ENCODE measurements around the gene ANO5. TPM values are rescaled to one million over a fixed set of nuclear protein-coding genes. Genes with fewer than 3 reads are reported as not detected.
"Not testable (repeated sequence)": the region's sequence is repeated elsewhere in the genome, so short reads cannot be mapped to it uniquely, and the experiment has no call there.

Gene ANO5
- total RNA-seq, 3 donors from 2014 or later (not counting 1 experiment from before 2014, with no cell fraction given): 0.05 to 0.08 (median 0.05) TPM

DNA sequence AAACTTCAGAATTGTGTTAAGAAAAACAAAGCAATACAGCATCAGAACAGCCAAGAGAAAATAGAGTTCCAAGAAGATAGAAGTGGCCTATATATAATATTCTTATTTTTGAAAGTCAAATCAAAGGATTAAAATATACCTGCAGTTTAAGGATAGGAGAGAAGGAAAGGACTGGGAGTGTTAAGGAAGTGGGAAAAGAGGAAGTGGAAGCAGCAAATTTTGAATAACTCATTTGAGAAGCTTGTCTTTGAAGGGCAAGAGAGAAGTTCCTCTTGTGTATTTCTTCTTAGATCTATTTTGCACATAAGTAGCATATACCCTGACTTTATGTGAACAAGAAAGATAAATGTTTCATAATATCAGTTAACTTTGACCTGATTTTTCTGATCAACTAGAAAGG, 82.7 kb downstream of the ANO5 start:
- no peaks in the 10 kb centered on the region for H3K36me3 ChIP-seq (ENCODE audit: control insufficient read depth, insufficient read depth, low read length)
- H3K27ac Mint-ChIP-seq: no peak overlapping the region
- intact Hi-C loops (cut with micrococcal nuclease): no loop called here
- H3K9me3 ChIP-seq (ENCODE audit: control insufficient read depth, insufficient read depth, low read length): no peaks in the 10 kb centered on the region
- no peak overlapping the region for H3K27ac ChIP-seq (ENCODE audit: low read length)
- H3K9me3 Mint-ChIP-seq: peaks cover 0 to 2% of the 10 kb centered on the region in 2 donors
- no peaks in the 10 kb centered on the region for H3K4me1 ChIP-seq (ENCODE audit: control insufficient read depth, insufficient read depth, low read length)
- H3K27me3 ChIP-seq (ENCODE audit: control insufficient read depth, insufficient read depth, low read length): no peaks in the 10 kb centered on the region
- H3K36me3 Mint-ChIP-seq: no peaks in the 10 kb centered on the region
- no peak overlapping the region for H3K4me3 ChIP-seq (ENCODE audit: low read length)
- H3K4me1 Mint-ChIP-seq: no peaks in the 10 kb centered on the region
- no peaks in the 10 kb centered on the region for H3K27me3 Mint-ChIP-seq (ENCODE audit: low read depth in 2 of 2)
- H3K4me3 Mint-ChIP-seq: no peak overlapping the region
- TF ChIP-seq, protein P1, sequence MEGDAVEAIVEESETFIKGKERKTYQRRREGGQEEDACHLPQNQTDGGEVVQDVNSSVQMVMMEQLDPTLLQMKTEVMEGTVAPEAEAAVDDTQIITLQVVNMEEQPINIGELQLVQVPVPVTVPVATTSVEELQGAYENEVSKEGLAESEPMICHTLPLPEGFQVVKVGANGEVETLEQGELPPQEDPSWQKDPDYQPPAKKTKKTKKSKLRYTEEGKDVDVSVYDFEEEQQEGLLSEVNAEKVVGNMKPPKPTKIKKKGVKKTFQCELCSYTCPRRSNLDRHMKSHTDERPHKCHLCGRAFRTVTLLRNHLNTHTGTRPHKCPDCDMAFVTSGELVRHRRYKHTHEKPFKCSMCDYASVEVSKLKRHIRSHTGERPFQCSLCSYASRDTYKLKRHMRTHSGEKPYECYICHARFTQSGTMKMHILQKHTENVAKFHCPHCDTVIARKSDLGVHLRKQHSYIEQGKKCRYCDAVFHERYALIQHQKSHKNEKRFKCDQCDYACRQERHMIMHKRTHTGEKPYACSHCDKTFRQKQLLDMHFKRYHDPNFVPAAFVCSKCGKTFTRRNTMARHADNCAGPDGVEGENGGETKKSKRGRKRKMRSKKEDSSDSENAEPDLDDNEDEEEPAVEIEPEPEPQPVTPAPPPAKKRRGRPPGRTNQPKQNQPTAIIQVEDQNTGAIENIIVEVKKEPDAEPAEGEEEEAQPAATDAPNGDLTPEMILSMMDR (IDR thresholded peaks at IDR 0.05): no peak
- ATAC-seq: no peak
- no peak for DNase-seq

DNA sequence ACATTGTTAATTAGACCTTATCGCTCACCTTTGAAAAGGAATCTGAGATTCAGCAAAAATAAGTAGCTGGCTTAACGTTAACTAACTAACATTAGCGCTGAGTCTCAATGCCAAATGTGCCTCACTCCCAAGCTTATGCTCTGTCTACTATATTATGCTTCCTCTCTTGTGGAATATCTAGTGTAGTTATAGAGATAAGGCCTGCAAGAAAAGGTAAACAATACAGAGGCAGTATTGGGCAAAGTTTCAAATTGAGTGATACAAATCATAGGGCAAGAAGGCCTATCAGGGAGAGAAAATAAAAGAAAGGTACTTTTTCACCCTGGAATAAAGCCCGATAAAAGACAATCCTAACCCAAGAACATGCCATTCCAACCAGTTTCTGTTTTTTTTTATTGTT, 83.7 kb downstream of the ANO5 start:
- TF ChIP-seq, protein P1 (IDR thresholded peaks at IDR 0.05): no peak
- intact Hi-C loops (cut with micrococcal nuclease): no loop called here
- WGBS (ENCODE audit: insufficient coverage): 98% methylated on average over 3 of the region's 4 CpGs

DNA sequence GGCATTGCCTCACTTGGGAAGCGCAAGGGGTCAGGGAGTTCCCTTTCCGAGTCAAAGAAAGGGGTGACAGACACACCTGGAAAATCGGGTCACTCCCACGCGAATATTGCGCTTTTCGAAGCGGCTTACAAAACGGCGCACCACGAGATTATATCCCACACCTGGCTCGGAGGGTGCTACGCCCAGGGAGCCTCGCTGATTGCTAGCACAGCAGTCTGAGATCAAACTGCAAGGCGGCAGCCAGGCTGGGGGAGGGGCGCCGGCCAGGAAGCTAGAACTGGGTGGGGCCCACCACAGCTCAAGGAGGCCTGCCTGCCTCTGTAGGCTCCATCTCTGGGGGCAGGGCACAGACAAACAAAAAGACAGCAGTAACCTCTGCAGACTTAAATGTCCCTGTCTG, 92.1 kb downstream of the ANO5 start:
- H3K9me3 Mint-ChIP-seq; H3K4me3 ChIP-seq (ENCODE audit: low read length); H3K27ac ChIP-seq (ENCODE audit: low read length); H3K27me3 ChIP-seq (ENCODE audit: control insufficient read depth, insufficient read depth, low read length); H3K4me3 Mint-ChIP-seq; ATAC-seq; H3K27ac Mint-ChIP-seq; intact Hi-C loops (cut with micrococcal nuclease); DNase-seq; H3K27me3 Mint-ChIP-seq (ENCODE audit: low read depth in 2 of 2); H3K36me3 ChIP-seq (ENCODE audit: control insufficient read depth, insufficient read depth, low read length); H3K9me3 ChIP-seq (ENCODE audit: control insufficient read depth, insufficient read depth, low read length); H3K4me1 Mint-ChIP-seq; H3K36me3 Mint-ChIP-seq; H3K4me1 ChIP-seq (ENCODE audit: control insufficient read depth, insufficient read depth, low read length): not testable (repeated sequence)
- WGBS (ENCODE audit: insufficient coverage): 94% methylated on average over 17 of the region's 17 CpGs

More for the DNA sequence above, 83.7 kb downstream of the ANO5 start:
- Mint-ChIP-seq H3K36me3 (no peaks in the 10 kb centered on the region), H3K4me1 (no peaks in the 10 kb centered on the region), H3K27ac (no peak overlapping the region), H3K27me3 (ENCODE audit: low read depth in 2 of 2) (no peaks in the 10 kb centered on the region), H3K9me3 (peaks cover 0 to 2% of the 10 kb centered on the region in 2 donors), H3K4me3 (no peak overlapping the region)
- no peak overlapping the region for H3K4me3 ChIP-seq (ENCODE audit: low read length)
- no peaks in the 10 kb centered on the region for H3K36me3 ChIP-seq (ENCODE audit: control insufficient read depth, insufficient read depth, low read length)
- ATAC-seq: no peak
- no peaks in the 10 kb centered on the region for H3K9me3 ChIP-seq (ENCODE audit: control insufficient read depth, insufficient read depth, low read length)
- no peaks in the 10 kb centered on the region for H3K27me3 ChIP-seq (ENCODE audit: control insufficient read depth, insufficient read depth, low read length)
- DNase-seq: no peak
- no peaks in the 10 kb centered on the region for H3K4me1 ChIP-seq (ENCODE audit: control insufficient read depth, insufficient read depth, low read length)
- no peak overlapping the region for H3K27ac ChIP-seq (ENCODE audit: low read length)

DNA sequence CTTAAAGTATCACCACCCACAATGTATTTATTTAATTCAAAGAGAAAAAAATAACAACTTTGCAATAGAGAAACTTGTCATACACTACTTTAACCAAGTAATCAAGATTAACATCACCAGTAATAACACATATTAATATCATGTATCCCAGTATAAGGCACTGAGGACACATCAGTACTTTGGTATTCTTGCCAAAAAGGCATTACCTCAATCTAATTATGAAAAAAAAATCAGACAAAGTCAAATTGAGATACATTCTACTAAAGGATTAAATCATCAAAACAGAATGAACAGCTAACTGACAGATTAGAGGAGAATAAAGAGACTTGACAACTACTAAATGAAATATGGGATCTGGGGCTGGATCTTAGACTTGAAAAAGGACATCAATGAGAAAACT, 109.5 kb downstream of the ANO5 start:
- Histone ChIP-seq H3K27me3 (ENCODE audit: control insufficient read depth, insufficient read depth, low read length) (no peaks in the 10 kb centered on the region), H3K4me3 (ENCODE audit: low read length) (no peak overlapping the region), H3K4me1 (ENCODE audit: control insufficient read depth, insufficient read depth, low read length) (no peaks in the 10 kb centered on the region), H3K36me3 (ENCODE audit: control insufficient read depth, insufficient read depth, low read length) (no peaks in the 10 kb centered on the region), H3K9me3 (ENCODE audit: control insufficient read depth, insufficient read depth, low read length) (no peaks in the 10 kb centered on the region), H3K27ac (ENCODE audit: low read length) (no peak overlapping the region)
- DNase-seq (no peak), ATAC-seq (no peak)
- Mint-ChIP-seq H3K9me3 (no peaks in the 10 kb centered on the region), H3K27me3 (ENCODE audit: low read depth in 2 of 2) (peaks cover 0 to 4% of the 10 kb centered on the region in 2 donors), H3K4me1 (no peaks in the 10 kb centered on the region), H3K4me3 (no peak overlapping the region), H3K36me3 (no peaks in the 10 kb centered on the region), H3K27ac (no peak overlapping the region)
- intact Hi-C loops (cut with micrococcal nuclease): no loop called here
- TF ChIP-seq, protein P1 (IDR thresholded peaks at IDR 0.05): no peak

Measured in natural killer cell (primary cell).